ENCODE results near the gene CPNE5.

The CPNE5 gene

GRCh38 chr6:36751091-36751490, 88.2 kb downstream of the CPNE5 start:
- no peak overlapping the region for H3K27ac ChIP-seq
- no peaks in the 10 kb centered on the region for H3K4me1 ChIP-seq
- H3K9me3 ChIP-seq: peaks cover 0 to 15% (median 4%) of the 10 kb centered on the region in 3 donors
- H3K4me3 ChIP-seq: no peak overlapping the region
- H3K27me3 ChIP-seq: no peaks in the 10 kb centered on the region
- TF ChIP-seq, protein P1, sequence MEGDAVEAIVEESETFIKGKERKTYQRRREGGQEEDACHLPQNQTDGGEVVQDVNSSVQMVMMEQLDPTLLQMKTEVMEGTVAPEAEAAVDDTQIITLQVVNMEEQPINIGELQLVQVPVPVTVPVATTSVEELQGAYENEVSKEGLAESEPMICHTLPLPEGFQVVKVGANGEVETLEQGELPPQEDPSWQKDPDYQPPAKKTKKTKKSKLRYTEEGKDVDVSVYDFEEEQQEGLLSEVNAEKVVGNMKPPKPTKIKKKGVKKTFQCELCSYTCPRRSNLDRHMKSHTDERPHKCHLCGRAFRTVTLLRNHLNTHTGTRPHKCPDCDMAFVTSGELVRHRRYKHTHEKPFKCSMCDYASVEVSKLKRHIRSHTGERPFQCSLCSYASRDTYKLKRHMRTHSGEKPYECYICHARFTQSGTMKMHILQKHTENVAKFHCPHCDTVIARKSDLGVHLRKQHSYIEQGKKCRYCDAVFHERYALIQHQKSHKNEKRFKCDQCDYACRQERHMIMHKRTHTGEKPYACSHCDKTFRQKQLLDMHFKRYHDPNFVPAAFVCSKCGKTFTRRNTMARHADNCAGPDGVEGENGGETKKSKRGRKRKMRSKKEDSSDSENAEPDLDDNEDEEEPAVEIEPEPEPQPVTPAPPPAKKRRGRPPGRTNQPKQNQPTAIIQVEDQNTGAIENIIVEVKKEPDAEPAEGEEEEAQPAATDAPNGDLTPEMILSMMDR (IDR thresholded peaks at IDR 0.05): no peak
- no peak for DNase-seq
- no peaks in the 10 kb centered on the region for H3K36me3 ChIP-seq
- intact Hi-C loops (cut with DNase I; ENCODE audit: low total_unique reads): no loop called here

DNA sequence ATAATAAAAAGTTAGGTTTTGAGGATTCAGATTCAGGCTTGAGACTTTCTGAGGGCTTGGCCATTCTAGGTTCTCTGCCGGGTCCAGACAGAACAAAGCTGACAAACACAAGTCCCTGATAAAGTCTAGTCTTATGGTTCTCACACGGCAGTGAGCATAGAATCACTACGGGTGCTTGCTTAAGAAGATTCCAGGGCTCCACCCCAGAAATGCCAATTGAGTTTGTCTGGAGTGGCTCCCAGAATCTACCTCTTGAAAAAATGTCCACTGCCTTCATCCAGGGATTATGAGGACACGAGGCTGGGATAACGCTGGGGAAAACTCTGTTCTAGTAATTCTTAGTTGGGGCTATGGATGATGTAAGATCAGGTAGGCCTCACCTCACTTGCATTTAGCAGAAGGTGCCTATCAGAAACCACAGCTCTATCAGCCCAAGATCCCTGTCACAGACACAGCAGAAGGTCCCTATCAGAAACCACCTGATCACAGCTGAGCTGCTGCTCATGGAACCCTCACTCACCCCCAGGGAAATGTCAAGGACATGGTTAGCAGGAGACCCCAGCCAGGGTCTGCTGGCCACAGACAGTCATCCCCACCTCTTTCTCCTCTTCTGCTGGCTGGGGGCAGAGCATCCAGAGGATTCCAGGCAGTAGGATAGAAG, 89.3 kb downstream of the CPNE5 start:
- DNase-seq: no peak
- intact Hi-C loops (cut with DNase I; ENCODE audit: low total_unique reads): loop anchor here (10.0 kb wide), 1 partner anchor 335 kb away; no protein-coding TSS in a partner anchor

DNA sequence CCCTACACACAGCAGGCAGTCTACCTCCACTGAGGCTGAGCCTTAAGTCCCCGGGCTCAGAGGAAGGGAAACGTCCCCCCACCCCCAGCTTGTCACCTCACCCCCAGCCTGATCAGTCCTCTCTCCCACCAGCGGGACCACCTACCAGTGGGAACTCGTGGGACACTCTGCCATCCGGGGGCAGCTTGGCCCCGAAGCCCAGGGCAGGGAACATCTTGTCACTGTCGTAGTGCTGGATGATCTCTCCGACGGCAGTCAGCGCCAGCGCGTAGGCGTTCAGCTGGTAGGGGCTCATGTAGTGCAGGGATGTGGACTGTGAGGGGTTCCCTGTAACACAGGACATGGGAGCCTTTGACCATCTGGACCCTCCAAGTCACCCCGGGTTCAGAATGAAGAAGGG, 93.0 kb downstream of the CPNE5 start:
- no peak overlapping the region for H3K27ac ChIP-seq
- no peak for DNase-seq
- H3K27me3 ChIP-seq: peaks cover 0 to 2% of the 10 kb centered on the region in 2 donors
- H3K36me3 ChIP-seq: no peaks in the 10 kb centered on the region
- intact Hi-C loops (cut with DNase I; ENCODE audit: low total_unique reads): loop anchor here (10.0 kb wide), 1 partner anchor 331 kb away; no protein-coding TSS in a partner anchor
- H3K4me1 ChIP-seq: no peaks in the 10 kb centered on the region
- TF ChIP-seq, protein P1 (IDR thresholded peaks at IDR 0.05): no peak
- no peak overlapping the region for H3K4me3 ChIP-seq
- H3K9me3 ChIP-seq: peaks cover 0 to 15% (median 4%) of the 10 kb centered on the region in 3 donors

More for the DNA sequence above, 89.3 kb downstream of the CPNE5 start:
- Histone ChIP-seq H3K4me3 (no peak overlapping the region), H3K27ac (no peak overlapping the region), H3K36me3 (no peaks in the 10 kb centered on the region), H3K9me3 (peaks cover 0 to 15% (median 4%) of the 10 kb centered on the region in 3 donors), H3K27me3 (no peaks in the 10 kb centered on the region), H3K4me1 (no peaks in the 10 kb centered on the region)
- TF ChIP-seq, protein P1 (IDR thresholded peaks at IDR 0.05): no peak

DNA sequence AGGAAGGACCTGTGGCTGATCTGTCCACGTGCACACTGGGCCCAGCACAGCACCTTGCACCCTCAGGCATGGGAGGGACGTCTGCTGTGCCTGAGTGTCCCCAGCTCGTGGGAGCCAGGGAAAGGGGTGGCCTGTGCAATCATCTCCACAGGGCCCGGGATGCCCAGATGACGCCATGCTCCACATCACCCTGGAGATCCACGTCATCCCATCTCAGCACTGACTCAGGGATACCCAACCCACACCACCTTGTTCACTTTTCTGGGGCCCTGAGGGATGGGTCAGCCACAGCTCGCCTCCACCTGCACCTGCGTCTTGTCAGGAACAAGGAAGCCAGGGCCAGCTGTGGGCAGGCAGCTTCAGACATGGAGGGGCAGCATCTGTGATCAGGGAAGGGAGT, 93.4 kb downstream of the CPNE5 start:
- no peaks in the 10 kb centered on the region for H3K4me1 ChIP-seq
- H3K9me3 ChIP-seq: peaks cover 0 to 15% (median 4%) of the 10 kb centered on the region in 3 donors
- no peak overlapping the region for H3K4me3 ChIP-seq
- peaks cover 0 to 2% of the 10 kb centered on the region in 2 donors for H3K27me3 ChIP-seq
- intact Hi-C loops (cut with DNase I; ENCODE audit: low total_unique reads): loop anchor here (10.0 kb wide), 1 partner anchor 331 kb away; no protein-coding TSS in a partner anchor
- no peak for DNase-seq
- TF ChIP-seq, protein P1 (IDR thresholded peaks at IDR 0.05): no peak
- H3K27ac ChIP-seq: no peak overlapping the region
- no peaks in the 10 kb centered on the region for H3K36me3 ChIP-seq

GRCh38 chr6:36745283-36745682, 94.0 kb downstream of the CPNE5 start:
- no peaks in the 10 kb centered on the region for H3K36me3 ChIP-seq
- no peaks in the 10 kb centered on the region for H3K4me1 ChIP-seq
- H3K9me3 ChIP-seq: peaks cover 0 to 13% (median 4%) of the 10 kb centered on the region in 3 donors
- H3K27ac ChIP-seq: no peak overlapping the region
- H3K27me3 ChIP-seq: peaks cover 0 to 2% of the 10 kb centered on the region in 2 donors
- TF ChIP-seq, protein P1 (IDR thresholded peaks at IDR 0.05): no peak
- DNase-seq: no peak
- intact Hi-C loops (cut with DNase I; ENCODE audit: low total_unique reads): loop anchor here (10.0 kb wide), 1 partner anchor 330 kb away; no protein-coding TSS in a partner anchor
- H3K4me3 ChIP-seq: no peak overlapping the region

All from tibial artery (tissue), 4 donors.